WERI-Rb-1 (cell line): ENCODE measurements around the gene SYTL3.

Experiments used
- DNase-seq: peaks from one replicate; pipeline ENCODE4 v3.0.0-alpha.2; 2020
- H3K27ac ChIP-seq: fragments of 250-450 bp; sonication (Bioruptor Pico); 2 replicates; pipeline ENCODE4 v1.5.1; 2020; ENCODE audit warnings: mild to moderate bottlenecking, moderate library complexity
- H3K27me3 ChIP-seq: fragments of 250-450 bp; sonication (Bioruptor Pico); 2 replicates; pipeline ENCODE4 v1.5.1; 2021; ENCODE audit warnings: mild to moderate bottlenecking, low read depth, moderate library complexity; ENCODE audit not compliant: insufficient read depth, severe bottlenecking
- H3K36me3 ChIP-seq: fragments of 250-450 bp; sonication (Bioruptor Pico); 2 replicates; pipeline ENCODE4 v1.5.1; 2020; ENCODE audit warnings: mild to moderate bottlenecking, moderate library complexity
- H3K4me3 ChIP-seq: 2 replicates; pipeline ENCODE4 v1.5.1; 2011; ENCODE audit warnings: low read depth, mild to moderate bottlenecking, control low read depth, low read length
- H3K9me3 ChIP-seq: fragments of 250-450 bp; sonication (Bioruptor Pico); 2 replicates; pipeline ENCODE4 v1.5.1; 2021; ENCODE audit warnings: mild to moderate bottlenecking, moderate library complexity; ENCODE audit not compliant: severe bottlenecking
- CTCF ChIP-seq: IDR thresholded peaks from 2 replicates; pipeline ENCODE4 v1.5.1; 2011; ENCODE audit warnings: low read depth, mild to moderate bottlenecking, control low read depth, inconsistent platforms, low read length

SYTL3 gene

DNA sequence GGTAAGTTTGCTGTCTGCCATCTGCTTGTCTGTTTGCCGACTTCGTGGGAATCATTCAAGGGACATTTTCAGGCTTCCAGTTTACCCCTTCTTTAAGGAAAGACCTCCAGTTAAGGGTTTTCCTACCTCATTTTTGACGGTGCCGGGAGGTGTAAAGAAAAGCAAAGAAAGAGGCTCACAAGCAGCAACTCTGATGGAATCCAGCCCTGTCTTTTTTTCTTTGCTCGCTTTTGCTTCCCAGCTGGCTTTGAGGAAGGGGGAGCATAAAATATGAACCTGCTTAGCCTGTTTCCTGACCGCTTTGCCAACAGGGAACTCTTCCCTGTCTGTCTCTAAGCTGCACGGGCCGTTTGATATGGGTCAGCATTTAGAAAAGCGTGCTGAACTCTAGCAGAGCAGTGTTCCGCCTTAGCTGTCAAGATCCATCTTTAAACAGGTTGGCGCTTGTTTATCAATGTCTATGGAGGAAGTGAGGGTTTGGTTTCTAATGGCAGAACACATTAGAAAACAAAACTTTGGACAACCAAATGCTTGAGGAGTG lies 13.8 kb downstream of the SYTL3 start:
- DNase-seq, result no peak
- H3K9me3 ChIP-seq, result no peaks in the 10 kb centered on the region
- H3K36me3 ChIP-seq, result no peaks in the 10 kb centered on the region
- no peak overlapping the region for H3K4me3 ChIP-seq
- H3K27me3 ChIP-seq, result no peaks in the 10 kb centered on the region
- no peak for TF ChIP-seq CTCF
- H3K27ac ChIP-seq, result no peak overlapping the region

- DNase-seq, result no peak
- Histone ChIP-seq H3K27ac (no peak overlapping the region), H3K4me3 (no peak overlapping the region), H3K27me3 (no peaks in the 10 kb centered on the region), H3K9me3 (no peaks in the 10 kb centered on the region), H3K36me3 (no peaks in the 10 kb centered on the region)
- no peak for TF ChIP-seq CTCF
Measured at GRCh38 chr6:158665332-158665731, 15.5 kb downstream of the SYTL3 start.

GRCh38 chr6:158666628-158667359 lies 16.9 kb downstream of the SYTL3 start:
- H3K27me3 ChIP-seq, result no peaks in the 10 kb centered on the region
- no peak overlapping the region for H3K4me3 ChIP-seq
- no peaks in the 10 kb centered on the region for H3K36me3 ChIP-seq
- DNase-seq, result no peak
- no peak for TF ChIP-seq CTCF
- H3K9me3 ChIP-seq, result no peaks in the 10 kb centered on the region
- H3K27ac ChIP-seq, result no peak overlapping the region

GRCh38 chr6:158667360-158667981 lies 17.6 kb downstream of the SYTL3 start:
- Histone ChIP-seq H3K27me3 (no peaks in the 10 kb centered on the region), H3K9me3 (no peaks in the 10 kb centered on the region), H3K36me3 (no peaks in the 10 kb centered on the region), H3K27ac (no peak overlapping the region), H3K4me3 (no peak overlapping the region)
- TF ChIP-seq CTCF, result no peak
- no peak for DNase-seq

DNA sequence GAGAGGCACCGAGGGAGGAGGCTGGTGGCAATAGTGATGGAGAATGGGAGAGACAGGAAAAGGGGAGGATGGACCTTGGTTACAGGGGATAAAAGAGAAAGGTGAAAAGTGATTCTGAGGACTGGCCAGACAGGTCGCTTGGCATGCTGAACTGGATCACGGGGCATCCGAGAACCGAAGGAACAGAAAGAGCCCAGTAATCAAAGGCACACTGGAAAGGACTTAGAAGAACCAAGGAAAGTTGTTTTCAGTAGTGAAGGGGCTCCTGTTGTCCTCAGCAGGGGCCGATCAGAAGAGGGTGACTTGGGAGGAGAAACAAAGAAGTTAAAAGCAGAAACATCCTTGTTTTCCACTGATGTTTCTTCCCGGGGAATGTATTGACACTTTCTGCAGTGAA lies 18.9 kb downstream of the SYTL3 start:
- no peaks in the 10 kb centered on the region for H3K9me3 ChIP-seq
- H3K27me3 ChIP-seq, result no peaks in the 10 kb centered on the region
- no peak for TF ChIP-seq CTCF

More for the DNA sequence above, 18.9 kb downstream of the SYTL3 start:
- Histone ChIP-seq H3K4me3 (no peak overlapping the region), H3K36me3 (no peaks in the 10 kb centered on the region), H3K27ac (no peak overlapping the region)
- no peak for DNase-seq
